Suppressor macrophage treated with lipopolysaccharide for 1 hour (primary cell): ENCODE results near the gene PRKN.
"Not testable (repeated sequence)": the region's sequence is repeated elsewhere in the genome, so short reads cannot be mapped to it uniquely, and the experiment has no call there.

ENCODE experiments used
- DNase-seq, 3 donors: peaks; one replicate each; pipeline ENCODE4 v3.0.0-alpha.2; 2020 to 2022

PRKN gene

DNA sequence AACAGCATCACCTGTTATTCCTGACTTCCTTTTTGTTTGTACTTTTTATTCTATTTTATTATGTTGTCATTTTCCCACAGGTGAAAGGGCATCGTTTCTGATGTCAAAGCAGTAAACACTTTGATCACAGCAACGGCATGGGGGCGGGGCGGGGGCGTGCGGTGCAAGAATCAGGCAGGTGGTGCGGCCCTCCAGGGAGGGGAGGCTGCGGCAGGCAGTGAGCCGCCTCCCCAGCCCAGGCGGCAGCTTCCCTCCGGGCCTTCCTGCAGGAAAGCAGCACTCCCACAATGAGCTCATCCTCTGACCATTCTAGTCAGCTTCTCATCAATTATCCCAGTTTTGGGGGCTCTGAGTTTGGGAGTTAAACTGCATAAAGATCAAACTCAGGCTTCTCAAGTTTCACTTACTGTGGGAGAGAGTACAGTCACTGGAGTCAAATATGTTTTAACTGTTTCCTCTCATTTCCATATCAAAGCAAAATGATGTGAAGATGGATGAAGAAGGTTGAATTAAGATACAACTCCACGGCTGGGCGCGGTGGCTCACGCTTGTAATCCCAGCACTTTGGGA lies 845.3 kb downstream of the PRKN start:
- DNase-seq = no peak

DNA sequence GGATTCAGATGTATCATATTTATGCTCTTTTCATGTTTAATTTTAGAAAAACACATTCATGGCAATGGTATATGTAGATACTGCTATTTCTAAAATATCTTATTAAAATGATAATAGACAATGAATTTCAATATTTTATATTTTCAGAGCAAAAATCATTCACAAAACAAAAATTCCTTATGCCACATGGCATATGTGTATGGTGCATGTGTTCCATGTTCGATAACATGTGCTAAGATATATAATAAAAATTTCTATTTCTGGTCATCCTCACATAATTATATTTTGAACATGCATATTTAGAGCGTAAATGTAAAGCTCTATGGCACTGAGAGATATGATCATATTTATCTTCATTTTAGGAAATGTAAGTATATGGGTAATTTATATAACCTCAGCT lies 847.5 kb downstream of the PRKN start:
- no peak for DNase-seq

DNA sequence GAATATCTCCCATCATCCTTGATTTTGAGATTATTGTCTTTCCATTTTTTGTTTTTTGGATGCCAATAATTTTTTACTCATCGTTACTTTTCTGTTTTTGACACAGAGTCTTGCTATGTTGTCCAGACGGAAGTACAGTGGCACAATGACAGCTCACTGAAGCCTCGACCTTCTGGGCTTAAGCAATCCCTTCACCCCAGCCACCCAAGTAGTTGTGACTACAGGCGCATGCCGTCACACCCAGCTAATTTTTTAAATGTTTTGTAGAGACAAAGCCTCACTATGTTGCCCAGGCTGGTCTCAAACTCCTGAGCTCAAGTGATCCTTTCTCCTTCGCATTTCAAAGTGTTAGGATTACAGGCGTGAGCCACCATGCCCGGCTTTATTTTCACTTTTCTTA lies 851.3 kb downstream of the PRKN start:
- DNase-seq = no peak

DNA sequence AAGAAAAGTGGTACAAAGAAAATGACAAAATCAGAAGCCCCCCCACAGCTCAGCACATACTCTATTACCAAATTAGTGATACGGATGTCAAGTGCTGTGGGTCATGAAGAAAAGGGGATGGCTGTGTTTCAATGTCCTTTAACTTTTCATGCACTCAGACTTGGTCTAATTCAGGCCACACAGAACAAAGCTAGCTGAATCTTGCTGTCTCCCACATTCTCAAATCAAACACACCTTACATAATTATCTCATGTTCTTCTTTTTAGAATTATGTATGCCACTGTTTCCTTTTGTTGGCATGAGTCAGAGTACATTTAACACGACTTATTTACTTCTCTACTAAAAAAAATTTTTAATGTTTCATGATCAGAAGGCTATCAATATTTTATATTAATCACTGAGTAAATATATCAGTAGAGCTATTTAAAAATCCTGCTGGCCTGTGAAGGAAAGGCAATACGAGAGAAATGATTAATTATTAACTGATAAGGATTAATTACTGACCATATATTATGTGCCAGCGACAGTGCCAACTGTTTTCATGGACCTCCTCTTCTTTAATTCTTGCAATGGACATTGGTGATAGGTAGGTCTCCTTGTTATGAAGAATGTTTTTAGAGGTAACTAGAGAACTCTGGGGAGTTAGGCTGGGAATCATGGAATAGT lies 857.2 kb downstream of the PRKN start:
- no peak for DNase-seq

DNA sequence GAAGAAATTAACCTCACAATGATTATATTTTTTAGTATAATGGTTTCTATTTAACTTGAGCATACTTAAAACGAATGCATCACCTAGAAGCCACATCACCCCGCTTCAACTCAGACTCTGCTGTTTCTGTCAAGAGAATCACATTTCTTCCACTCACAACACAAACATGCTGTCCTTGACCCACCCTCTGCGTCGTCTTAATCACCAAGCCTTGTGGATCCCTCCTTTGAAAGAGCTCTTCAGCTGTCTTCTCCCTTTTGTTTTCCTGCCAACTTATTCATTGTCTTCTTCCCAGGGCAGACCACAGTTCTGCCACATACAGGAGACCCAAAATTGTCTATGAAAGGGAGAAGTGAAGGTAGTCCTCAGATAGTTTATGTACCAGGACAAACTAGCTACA lies 858.1 kb downstream of the PRKN start:
- no peak for DNase-seq

DNA sequence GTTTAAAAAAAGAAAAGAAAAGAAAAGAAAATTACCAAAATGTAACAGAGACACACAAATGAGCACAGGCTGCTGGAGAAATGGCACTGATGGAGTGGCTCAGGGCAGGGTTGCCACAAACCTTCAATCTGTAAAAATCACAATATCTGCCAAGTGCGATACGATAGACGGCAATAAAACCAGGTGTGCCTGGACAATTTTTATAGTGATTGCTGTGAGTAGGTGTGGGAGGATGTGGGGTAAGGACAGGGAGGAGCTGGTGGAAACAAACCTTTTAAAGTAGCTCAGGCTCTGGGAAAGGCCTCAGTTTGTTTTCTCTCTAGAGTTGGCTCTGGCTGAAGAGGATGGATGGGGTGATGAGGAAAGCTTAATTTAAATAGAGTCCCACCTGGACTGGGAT lies 861.0 kb downstream of the PRKN start:
- no peak for DNase-seq

DNA sequence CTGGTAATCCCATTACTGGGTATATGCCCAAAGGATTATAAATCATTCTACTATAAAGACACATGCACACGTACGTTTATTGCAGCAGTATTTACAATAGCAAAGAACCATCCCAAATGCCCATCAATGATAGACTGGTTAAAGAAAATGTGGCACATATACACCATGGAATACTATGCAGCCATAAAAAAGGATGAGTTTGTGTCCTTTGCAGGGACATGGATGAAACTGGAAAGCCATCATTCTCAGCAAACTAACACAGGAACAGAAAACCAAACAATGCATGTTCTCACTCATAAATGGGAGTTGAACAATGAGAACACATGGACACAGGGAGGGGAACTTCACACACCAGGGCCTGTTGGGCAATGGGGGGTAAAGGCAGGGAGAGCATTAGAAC lies 866.5 kb downstream of the PRKN start:
- DNase-seq = not testable (repeated sequence)

DNA sequence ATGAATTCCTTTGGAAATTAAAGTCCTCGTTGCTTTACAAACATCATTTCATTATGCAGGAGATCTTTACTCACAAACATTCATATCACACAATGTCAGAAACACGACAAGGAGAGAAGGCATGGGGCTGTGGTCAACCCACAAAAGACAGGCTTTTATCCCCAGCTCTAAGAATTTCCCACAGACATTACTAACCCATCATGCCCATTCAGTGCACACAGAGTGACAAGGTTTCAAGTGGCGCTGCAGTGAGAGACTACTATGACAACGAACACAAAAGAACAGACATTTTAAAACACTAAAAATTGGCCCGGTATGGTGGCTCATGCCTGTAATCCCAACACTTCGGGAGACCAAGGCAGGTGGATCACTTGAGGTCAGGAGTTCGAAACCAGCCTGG lies 873.9 kb downstream of the PRKN start:
- no peak for DNase-seq

DNA sequence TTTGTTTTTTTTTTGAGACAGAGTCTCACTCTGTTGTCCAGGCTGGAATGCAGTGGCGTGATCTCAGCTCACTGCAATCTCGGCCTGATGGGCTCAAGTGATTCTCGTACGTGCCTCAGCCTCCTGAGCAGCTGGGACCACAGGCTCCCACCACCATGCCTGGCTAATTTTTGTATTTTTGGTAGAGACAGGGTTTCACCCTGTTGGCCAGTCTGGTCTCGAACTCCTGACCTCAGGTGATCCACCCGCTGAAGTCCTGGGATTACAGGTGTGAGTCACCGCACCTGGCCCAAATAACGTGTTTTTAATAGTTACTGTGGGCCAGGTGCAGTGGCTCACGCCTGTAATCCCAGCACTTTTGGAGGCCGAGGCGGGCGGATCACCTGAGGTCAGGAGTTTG lies 876.1 kb downstream of the PRKN start:
- not testable (repeated sequence) for DNase-seq

DNA sequence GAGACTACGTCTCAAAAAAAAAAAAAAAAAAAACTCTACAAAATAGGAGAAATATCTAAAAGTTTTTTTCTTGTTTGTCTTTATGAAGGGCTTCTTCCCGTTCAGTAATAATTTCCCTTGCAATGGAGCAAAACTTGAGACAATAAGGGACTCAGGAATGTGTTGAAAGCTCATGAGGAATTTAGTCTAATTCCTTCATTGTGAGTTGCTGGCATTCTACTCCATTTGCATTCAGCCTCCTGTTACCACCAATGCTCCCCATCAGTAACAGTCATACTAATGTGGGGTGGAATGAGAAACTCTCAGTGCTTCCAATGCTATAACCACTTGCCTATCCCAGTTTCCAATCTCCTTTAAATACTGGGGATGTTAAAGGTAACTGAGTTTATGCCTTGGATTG lies 877.0 kb downstream of the PRKN start:
- no peak for DNase-seq

DNA sequence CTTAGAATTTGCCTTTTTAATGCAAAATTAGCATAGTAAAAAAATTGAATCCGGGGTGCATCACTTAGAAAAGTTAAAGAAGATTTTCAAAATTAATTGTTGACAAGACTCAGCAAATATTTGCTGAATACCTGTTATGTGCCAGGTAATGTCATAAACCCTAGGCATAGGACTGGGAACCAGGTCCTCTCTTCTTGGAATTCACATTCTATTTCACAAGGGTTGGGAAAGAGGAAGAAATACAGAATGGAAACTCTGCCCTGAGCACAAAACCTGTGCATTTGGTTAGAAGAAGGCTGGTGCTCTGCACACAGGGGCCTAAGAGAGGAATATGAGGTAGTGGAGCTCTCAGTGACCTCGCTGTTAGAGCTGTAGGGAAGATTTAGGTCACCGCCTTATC lies 879.9 kb downstream of the PRKN start:
- no peak for DNase-seq

DNA sequence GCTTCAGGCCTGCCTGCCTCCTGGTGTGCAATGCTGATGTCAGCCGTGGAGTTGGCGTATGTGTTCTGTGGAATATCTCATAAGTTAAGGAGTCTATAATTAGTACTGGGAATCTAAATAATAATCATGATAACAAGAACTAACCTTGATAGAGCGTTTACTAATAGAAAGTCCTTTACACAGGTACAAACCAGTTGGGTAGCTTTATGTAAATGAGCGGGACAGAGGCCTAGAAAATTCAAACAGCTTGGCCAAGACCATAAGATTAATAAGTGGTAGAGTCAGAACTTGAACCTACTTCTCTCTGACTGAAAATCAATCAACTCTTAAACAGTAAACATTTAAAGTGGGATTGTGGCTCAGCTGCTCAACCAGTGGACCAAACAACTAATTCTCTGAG lies 882.8 kb downstream of the PRKN start:
- no peak for DNase-seq

DNA sequence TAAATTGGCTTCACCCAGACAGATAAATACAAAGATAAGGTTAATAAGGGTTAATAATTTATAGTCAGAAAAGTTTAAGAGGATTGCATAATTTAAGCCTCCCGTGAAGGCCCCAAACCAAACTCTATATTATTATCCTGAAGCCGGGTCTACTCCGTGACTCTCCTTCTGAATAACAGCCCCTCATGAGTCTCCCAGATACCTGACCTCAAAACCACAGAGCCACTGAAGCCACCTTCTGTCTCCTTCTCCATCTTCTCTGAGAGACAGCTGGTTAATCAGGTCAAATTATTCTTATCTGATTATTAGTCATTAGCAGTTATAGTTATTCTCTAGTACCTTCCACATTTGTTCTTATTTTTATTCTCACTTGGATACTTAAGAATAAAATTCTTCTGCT lies 884.5 kb downstream of the PRKN start:
- no peak for DNase-seq

DNA sequence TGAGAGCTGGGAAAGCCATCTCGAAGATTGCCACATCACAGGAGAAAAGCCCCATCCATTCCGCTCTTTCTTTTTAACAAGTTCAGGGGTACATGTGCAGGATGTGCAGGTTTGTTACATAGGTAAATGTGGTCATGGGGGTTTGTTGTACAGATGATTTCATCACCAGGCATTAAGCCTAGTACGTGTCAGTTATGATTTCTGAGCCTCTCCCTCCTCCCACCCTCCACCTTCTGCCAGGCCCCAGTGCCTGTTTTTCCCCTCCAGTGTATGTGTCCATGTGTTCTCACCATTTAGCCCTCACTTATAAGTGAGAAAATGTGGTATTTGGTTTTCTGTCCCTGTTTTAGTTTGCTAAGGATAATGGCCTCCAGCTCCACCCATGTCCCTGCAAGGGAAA lies 887.2 kb downstream of the PRKN start:
- DNase-seq = no peak

DNA sequence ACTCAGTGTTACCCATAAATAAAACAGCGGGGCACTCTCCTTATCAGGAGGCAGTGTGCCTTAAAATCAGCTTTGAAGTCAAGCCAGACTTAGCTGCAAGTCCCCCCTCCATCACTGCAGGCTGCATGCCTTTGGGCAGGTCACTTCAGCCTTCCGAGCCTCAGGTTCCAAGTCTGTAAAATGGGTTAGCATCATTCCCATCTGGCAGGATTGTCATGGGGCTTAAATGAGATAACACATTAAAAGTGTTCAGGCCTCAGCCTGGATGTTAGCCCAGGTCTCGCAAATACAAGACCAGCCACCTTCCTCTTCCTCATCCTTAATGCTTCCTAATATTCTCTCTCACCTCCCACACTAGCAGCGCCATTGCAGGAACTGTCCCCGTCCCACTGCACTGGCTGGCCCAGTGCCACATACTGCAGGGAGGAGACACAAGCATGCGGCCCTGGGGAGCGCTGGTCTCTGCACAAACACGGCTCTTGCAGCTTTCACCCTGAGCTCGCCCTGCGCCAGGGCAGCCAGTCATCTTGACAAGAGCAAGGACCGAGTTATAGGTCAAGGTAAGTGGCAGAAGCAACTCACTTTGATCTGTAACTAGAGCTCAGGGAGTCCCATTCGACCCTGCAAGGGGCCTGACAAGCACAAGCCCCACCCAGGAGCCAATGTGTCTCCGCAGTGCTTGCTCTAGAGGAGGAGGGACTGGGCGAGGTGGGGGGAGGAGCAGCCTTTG lies 889.1 kb downstream of the PRKN start:
- DNase-seq = no peak

DNA sequence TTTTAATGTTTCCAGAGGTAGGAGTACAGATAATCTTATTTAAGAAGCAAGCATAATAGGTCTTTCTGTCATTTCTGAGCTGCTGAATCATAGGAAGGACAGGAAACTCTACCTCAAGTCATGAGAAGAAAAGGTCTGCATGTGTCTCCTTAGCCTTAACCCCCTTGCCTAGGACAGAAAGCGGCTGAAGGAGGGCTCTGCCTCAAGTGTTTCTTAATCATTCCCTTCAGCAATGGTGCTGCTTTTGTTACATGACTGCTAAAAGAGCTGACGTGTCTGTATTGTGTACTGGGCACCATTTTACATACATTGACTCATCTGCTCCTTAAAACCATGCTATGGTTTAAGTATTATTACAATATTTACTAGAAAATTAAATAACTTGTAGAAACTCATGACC lies 889.7 kb downstream of the PRKN start:
- no peak for DNase-seq

DNA sequence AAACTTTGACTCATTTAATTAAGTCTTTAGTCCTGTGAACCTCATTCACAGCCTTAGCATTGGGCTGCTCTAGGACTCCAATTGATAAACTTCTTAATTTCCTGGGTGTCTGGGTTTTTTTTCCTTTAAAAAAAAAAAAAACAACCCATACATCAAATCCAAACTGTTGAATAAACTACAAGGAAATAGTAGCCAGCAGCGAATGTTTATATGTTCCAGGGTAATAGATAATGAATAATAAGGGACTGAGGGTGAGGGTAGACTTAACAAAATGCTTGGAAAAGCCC lies 890.2 kb downstream of the PRKN start:
- no peak for DNase-seq

DNA sequence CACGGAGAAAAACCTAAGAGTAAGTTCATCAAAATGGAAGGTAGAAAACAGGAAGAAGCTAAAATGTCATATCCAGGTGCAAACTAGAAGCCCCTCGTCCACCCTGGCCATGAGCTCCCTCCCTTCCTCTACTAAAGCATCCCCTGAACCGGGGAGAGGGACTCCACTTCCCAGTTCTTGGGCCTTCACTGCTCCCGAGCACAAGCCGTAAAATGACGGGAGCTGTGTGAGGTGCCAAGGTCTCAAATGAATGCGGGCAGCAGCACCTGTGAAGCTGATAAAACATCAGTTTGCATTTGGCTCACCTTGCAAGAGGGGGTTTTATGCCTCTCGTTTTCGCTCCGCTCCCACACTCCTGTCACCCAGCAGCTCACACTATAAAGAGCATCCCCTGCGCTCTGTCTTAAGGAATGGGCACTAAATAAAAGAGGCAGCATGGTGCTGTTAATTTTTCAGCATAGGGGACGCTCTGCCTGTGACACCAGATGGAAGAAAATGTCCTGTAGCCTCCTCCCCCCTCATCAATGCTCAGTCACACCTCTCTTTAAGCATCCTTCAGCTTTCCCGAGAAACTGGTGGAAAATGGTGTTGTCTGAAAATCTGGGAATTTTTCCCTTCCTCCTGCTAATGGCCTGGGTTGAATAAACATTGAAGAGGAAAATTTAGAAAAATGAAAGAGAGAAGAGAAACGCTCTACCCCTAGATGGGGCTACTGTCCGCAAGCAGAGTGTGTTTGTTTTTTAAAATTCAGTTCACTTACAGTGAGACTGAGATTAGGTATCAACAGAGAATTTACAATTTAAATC lies 890.7 kb downstream of the PRKN start:
- no peak for DNase-seq

DNA sequence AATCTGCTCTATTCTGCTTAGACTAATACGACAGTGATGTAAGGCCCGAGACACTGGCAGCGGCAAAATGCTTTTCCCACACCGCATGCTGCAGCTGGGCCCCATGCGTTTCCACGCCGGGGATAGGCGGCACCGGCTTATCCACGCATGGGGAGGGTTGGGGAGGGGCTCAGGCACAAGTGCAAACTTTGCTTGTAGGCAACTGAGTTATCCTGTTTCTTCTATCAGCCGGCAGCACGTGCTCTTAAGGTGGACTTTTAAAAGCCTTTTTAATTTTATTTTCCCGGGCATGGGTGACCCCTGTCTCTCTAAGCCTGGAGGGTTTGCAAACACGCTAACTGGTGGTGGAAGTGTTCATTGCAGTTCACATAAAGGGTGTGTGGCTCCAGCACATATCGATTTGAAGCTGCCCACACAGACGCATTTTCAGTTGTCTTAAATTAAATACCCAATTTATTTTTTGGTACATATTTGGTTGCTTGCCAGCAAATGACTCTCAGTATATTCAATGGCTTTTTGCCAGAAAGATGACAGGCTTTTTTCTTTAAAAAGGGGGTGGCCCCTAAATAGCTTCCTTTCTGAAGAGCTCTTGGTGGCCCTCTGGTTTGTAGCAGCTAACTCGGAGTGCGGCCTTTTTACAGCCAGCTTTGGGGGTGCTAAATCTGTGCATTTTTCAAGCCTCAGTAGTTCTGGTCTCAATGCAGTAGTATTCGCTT lies 891.9 kb downstream of the PRKN start:
- no peak for DNase-seq

DNA sequence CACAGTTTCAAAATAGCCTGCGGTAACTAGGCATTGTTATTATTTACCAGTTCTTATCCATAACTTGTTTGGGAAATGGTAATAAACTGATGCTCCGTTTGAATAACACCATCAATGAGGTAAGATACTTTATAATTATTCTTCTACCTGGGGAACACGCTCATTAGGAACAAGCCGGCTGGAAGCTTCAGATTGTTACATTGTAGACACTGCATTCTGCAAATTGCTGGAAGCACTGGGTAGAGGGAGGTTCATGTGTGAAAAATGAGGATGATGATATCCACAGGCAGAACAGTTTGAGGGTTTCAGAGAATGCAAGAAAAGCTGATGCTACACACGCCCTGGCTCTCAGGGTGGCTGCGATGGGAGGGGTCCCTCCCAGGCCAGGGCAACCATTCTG lies 893.1 kb downstream of the PRKN start:
- no peak for DNase-seq

DNA sequence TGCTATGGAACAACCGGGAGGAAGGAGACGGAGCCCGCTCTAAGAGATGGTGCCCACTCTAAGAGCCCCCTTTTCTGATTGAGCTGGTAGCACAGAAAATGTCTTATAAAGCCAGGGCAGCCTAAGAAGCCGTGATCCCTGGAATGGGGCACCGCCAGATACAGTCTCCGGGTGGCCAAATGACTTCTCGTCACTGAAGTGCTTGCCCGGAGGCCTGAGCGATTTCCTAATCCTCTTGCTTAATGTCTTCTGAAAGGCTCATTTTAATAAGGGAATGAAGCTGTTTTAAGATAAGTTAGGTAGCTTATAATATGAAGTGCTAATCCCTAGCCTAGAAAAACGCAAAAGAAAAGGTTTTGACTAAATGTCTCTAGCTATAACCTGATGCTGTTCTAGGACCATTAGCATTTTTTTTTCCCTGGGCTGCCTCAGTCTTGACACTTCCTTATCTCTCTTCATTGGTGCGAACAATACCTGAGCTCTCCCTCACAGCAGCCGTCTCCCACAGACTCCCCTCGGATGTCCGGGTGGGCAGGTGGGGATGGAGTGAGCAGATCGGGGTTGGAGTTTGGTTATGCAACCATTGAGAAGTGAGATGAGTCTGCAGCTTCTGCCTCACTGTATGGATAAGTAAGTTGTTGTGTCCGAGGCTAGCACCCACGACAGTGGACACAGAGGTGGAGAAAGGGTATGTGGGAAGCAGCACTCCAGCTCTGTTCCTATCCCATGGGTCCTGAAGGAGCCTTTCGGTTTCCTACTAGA lies 894.3 kb downstream of the PRKN start:
- DNase-seq = no peak

DNA sequence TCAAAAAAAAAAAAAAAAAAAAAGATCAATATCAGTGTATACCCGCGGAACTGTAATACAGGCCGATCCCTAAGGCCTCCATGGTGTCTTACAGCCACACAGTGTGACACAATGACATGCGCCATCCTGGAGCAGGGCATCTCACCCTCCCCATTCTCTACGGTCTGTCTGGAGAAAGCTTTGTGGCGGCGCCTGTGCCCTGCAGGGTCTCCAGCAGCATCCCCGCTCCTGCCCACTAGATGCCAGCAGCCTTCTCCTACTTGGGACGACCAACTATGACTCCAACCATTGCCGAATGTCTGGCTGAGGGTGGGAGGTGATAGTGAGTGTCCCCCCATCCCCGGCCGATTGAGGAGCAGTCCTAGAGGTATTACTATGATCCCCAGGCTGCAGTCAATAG lies 894.9 kb downstream of the PRKN start:
- DNase-seq = no peak
